M059J (cell line): Measurements from ENCODE around the gene SEMA4A. TPM values are rescaled to one million over a fixed set of nuclear protein-coding genes. Genes with fewer than 3 reads are reported as not detected.

Experiments used
- total RNA-seq: library from RNA; depleted of rRNA; stranded (reverse); fragments of >200 nt; shearing (Covaris generic); gene quantifications from 2 replicates; pipeline ENCODE4 v1.2.3, GENCODE V29; 2014; rRNA removed

SEMA4A gene
- total RNA-seq, 1 experiment from 2014 or later: 1.3 TPM

Other genes starting within 250 kb of the SEMA4A start
- 53.9 and 64.3 TPM in 2 replicates for gene RIT1, start 242.2 kb upstream of the SEMA4A start, total RNA-seq
- gene KHDC4, start 219.2 kb upstream of the SEMA4A start, total RNA-seq: 24.1 and 30.7 TPM in 2 replicates
- gene RXFP4, start 211.9 kb upstream of the SEMA4A start, total RNA-seq: not detected in 2 replicates
- 47.3 and 51.6 TPM in 2 replicates for gene ARHGEF2, start 175.0 kb upstream of the SEMA4A start, total RNA-seq
- gene SSR2, start 132.6 kb upstream of the SEMA4A start, total RNA-seq: 1,065 and 1,666 TPM in 2 replicates
- gene UBQLN4, start 99.8 kb upstream of the SEMA4A start, total RNA-seq: 18.8 and 26.5 TPM in 2 replicates
- 41.7 and 60.2 TPM in 2 replicates for gene LAMTOR2, start 98.8 kb upstream of the SEMA4A start, total RNA-seq
- not detected in 2 replicates for gene RAB25, start 92.4 kb upstream of the SEMA4A start, total RNA-seq
- gene MEX3A, start 71.1 kb upstream of the SEMA4A start, total RNA-seq: 2.5 and 3.2 TPM in 2 replicates
- 396 and 698 TPM in 2 replicates for gene LMNA, start 38.9 kb upstream of the SEMA4A start, total RNA-seq
- 18.5 and 25.8 TPM in 2 replicates for gene SLC25A44, start 40.5 kb downstream of the SEMA4A start, total RNA-seq
- gene PMF1, start 59.4 kb downstream of the SEMA4A start, total RNA-seq: 96.1 and 109 TPM in 2 replicates
- gene BGLAP, start 88.6 kb downstream of the SEMA4A start, total RNA-seq: not detected in 2 replicates
- gene PAQR6, start 94.5 kb downstream of the SEMA4A start, total RNA-seq: 0.37 and 1.0 TPM in 2 replicates
- 66.7 and 97.0 TPM in 2 replicates for gene SMG5, start 129.2 kb downstream of the SEMA4A start, total RNA-seq
- 2.1 and 2.2 TPM in 2 replicates for gene TMEM79, start 130.7 kb downstream of the SEMA4A start, total RNA-seq
- 95.1 and 99.0 TPM in 2 replicates for gene GLMP, start 142.1 kb downstream of the SEMA4A start, total RNA-seq
- not detected in 2 replicates for gene VHLL, start 145.7 kb downstream of the SEMA4A start, total RNA-seq
- gene CCT3, start 184.7 kb downstream of the SEMA4A start, total RNA-seq: 406 and 432 TPM in 2 replicates
- not detected in 2 replicates for gene TSACC, start 184.9 kb downstream of the SEMA4A start, total RNA-seq
- gene RHBG, start 215.6 kb downstream of the SEMA4A start, total RNA-seq: not detected in 2 replicates